Natural killer cell (primary cell): ENCODE measurements around the gene MMP10. TPM values are rescaled to one million over a fixed set of nuclear protein-coding genes. Genes with fewer than 3 reads are reported as not detected.

ENCODE experiments used
- ATAC-seq, 3 donors: fragments of 150-1000 bp in 2 of 3; fragments of 200-7000 bp in 1 of 3; cut with Tn5 transposase; 1 replicate in 1 of 3; 2 replicates in 2 of 3; pipeline ENCODE4 v1.10.0; 2021; ENCODE audit warnings: mild to moderate bottlenecking in 2 of 3, moderate library complexity in 2 of 3
- DNase-seq, 2 donors: peaks; one replicate each; pipeline versions ENCODE4 v3.0.0 to v3.0.0-alpha.2; 2013 to 2021; ENCODE audit warnings: mixed read lengths in 1 of 2
- H3K27ac ChIP-seq: one replicate; pipeline ENCODE4 v1.5.1; 2013; ENCODE audit warnings: mild to moderate bottlenecking, low read length
- H3K27me3 ChIP-seq: one replicate; pipeline ENCODE4 v1.6.1; 2013; ENCODE audit warnings: low read length; ENCODE audit not compliant: control insufficient read depth, insufficient read depth
- H3K36me3 ChIP-seq: one replicate; pipeline ENCODE4 v1.6.1; 2013; ENCODE audit warnings: low read length; ENCODE audit not compliant: control insufficient read depth, insufficient read depth
- H3K4me1 ChIP-seq: one replicate; pipeline ENCODE4 v1.6.1; 2013; ENCODE audit warnings: low read length; ENCODE audit not compliant: control insufficient read depth, insufficient read depth
- H3K4me3 ChIP-seq: one replicate; pipeline ENCODE4 v1.5.1; 2013; ENCODE audit warnings: low read length
- H3K9me3 ChIP-seq: one replicate; pipeline ENCODE4 v1.6.1; 2013; ENCODE audit warnings: low read length; ENCODE audit not compliant: control insufficient read depth, insufficient read depth
- H3K27ac Mint-ChIP-seq, 2 donors: one replicate each; pipeline ENCODE4 v1.8.0; 2022; ENCODE audit warnings: mild to moderate bottlenecking in 2 of 2, mixed read lengths in 2 of 2, moderate library complexity in 1 of 2
- H3K27me3 Mint-ChIP-seq, 2 donors: one replicate each; pipeline ENCODE4 v1.8.0; 2022; ENCODE audit warnings: low read depth in 2 of 2, mixed read lengths in 2 of 2
- H3K36me3 Mint-ChIP-seq: one replicate; pipeline ENCODE4 v1.8.0; 2022; ENCODE audit warnings: mixed read lengths
- H3K4me1 Mint-ChIP-seq, 2 donors: one replicate each; pipeline ENCODE4 v1.8.0; 2022; ENCODE audit warnings: mixed read lengths in 2 of 2
- H3K4me3 Mint-ChIP-seq: one replicate; pipeline ENCODE4 v1.8.0; 2022; ENCODE audit warnings: mild to moderate bottlenecking, moderate library complexity, mixed read lengths
- H3K9me3 Mint-ChIP-seq, 2 donors: one replicate each; pipeline ENCODE4 v1.8.0; 2022; ENCODE audit warnings: mixed read lengths in 2 of 2
- CTCF ChIP-seq: fragments of 200-600 bp; IDR thresholded peaks from one replicate; pipeline ENCODE4 v1.8.0; 2022; ENCODE audit warnings: antibody characterized with exemption
- WGBS: methylation state at CpG from one replicate; pipeline ENCODE4 v1.1.7; 2013; ENCODE audit warnings: missing lambda C conversion rate; ENCODE audit not compliant: insufficient coverage; 5-methylcytosine and 5-hydroxymethylcytosine counted together
- intact Hi-C: fragments of 100-400 bp; cut with micrococcal nuclease; formaldehyde crosslinking; loops from one replicate; pipeline ENCODE4 v1.14.2; 2022
- total RNA-seq, 4 donors: library from RNA; stranded (reverse); fragments of 120-200 nt in 1 of 4; gene quantifications; one replicate each; pipeline versions ENCODE4 v1.2.3 to v1.2.4, GENCODE V29; 2013 to 2022

MMP10 gene
- total RNA-seq, 3 donors from 2014 or later (not counting 1 experiment from before 2014, with no cell fraction given), result not detected

GRCh38 chr11:102793677-102794290 is 13.4 kb upstream of the MMP10 start:
- no peaks in the 10 kb centered on the region for H3K4me1 Mint-ChIP-seq
- no peaks in the 10 kb centered on the region for H3K36me3 Mint-ChIP-seq
- H3K27ac Mint-ChIP-seq, result no peak overlapping the region
- no peak for TF ChIP-seq CTCF
- H3K36me3 ChIP-seq, result no peaks in the 10 kb centered on the region
- no peaks in the 10 kb centered on the region for H3K9me3 ChIP-seq
- no peaks in the 10 kb centered on the region for H3K4me1 ChIP-seq
- ATAC-seq, result no peak
- no peaks in the 10 kb centered on the region for H3K27me3 ChIP-seq
- H3K27me3 Mint-ChIP-seq, result no peaks in the 10 kb centered on the region
- no peak overlapping the region for H3K4me3 ChIP-seq
- intact Hi-C loops, result no loop called here
- 87% methylated on average over 6 of the region's 6 CpGs for WGBS
- no peak overlapping the region for H3K4me3 Mint-ChIP-seq
- no peak overlapping the region for H3K27ac ChIP-seq
- no peaks in the 10 kb centered on the region for H3K9me3 Mint-ChIP-seq
- no peak for DNase-seq

- Histone ChIP-seq H3K36me3 (no peaks in the 10 kb centered on the region), H3K4me1 (no peaks in the 10 kb centered on the region), H3K4me3 (no peak overlapping the region), H3K9me3 (no peaks in the 10 kb centered on the region), H3K27ac (no peak overlapping the region), H3K27me3 (no peaks in the 10 kb centered on the region)
- no peaks in the 10 kb centered on the region for H3K27me3 Mint-ChIP-seq
- no peak for TF ChIP-seq CTCF
- H3K4me3 Mint-ChIP-seq, result no peak overlapping the region
- intact Hi-C loops, result no loop called here
- no peaks in the 10 kb centered on the region for H3K36me3 Mint-ChIP-seq
- no peaks in the 10 kb centered on the region for H3K9me3 Mint-ChIP-seq
- no peak for DNase-seq
- 83% methylated on average over 5 of the region's 5 CpGs for WGBS
- H3K4me1 Mint-ChIP-seq, result no peaks in the 10 kb centered on the region
- ATAC-seq, result no peak
- no peak overlapping the region for H3K27ac Mint-ChIP-seq
These were observed 12.2 kb upstream of the MMP10 start for GRCh38 chr11:102792604-102793003.

DNA sequence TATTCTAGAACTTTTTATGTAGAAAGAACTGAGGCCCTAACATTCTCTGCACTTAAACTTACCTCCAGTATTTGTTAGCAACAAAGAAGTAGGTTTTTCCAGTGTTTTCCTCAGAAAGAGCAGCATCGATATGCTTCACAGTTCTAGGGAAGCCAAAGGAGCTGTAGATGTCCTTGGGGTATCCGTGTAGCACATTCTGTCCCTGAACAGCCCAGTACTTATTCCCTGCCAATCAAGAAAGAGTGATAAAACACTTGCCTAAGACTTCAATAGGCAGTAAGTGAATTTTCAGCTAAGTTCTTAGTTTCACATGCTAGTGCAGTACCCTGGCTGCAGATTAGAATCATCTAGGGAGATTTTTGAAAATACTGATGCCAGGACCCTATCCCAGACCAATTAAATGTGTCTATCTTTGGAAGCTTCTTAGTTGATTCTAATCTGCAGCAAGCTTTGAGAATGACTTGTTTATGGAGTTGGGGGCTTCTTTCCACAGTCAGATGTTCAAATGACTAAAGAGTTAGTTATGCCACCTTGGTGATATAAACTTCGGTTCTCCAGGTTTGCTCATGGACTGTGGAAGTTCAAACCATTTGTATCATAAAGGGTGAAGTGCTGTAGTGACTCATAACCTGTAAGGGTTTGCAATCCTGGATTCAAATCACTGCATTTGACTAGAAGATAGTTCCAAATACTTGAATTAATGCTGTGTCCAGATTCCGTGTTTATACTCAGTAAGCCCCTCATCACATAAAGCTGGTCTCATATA is 11.0 kb upstream of the MMP10 start:
- Histone ChIP-seq H3K27me3 (no peaks in the 10 kb centered on the region), H3K9me3 (no peaks in the 10 kb centered on the region), H3K4me1 (no peaks in the 10 kb centered on the region), H3K4me3 (no peak overlapping the region), H3K36me3 (no peaks in the 10 kb centered on the region), H3K27ac (no peak overlapping the region)
- intact Hi-C loops, result no loop called here
- Mint-ChIP-seq H3K4me1 (no peaks in the 10 kb centered on the region), H3K36me3 (no peaks in the 10 kb centered on the region), H3K27ac (no peak overlapping the region), H3K27me3 (no peaks in the 10 kb centered on the region), H3K4me3 (no peak overlapping the region), H3K9me3 (no peaks in the 10 kb centered on the region)
- no peak for TF ChIP-seq CTCF
- DNase-seq, result no peak
- WGBS, result 85% methylated on average over 4 of the region's 4 CpGs
- ATAC-seq, result no peak
